Nephron (organoid): ENCODE results near the gene MC5R.

Source experiments
- H3K27ac Mint-ChIP-seq, 3 experiments: 2 replicates each; pipeline ENCODE4 v1.8.0; 2020; ENCODE audit warnings: mixed read lengths in 3 of 3, mild to moderate bottlenecking in 2 of 3, moderate library complexity in 1 of 3
- H3K27me3 Mint-ChIP-seq: 2 replicates; pipeline ENCODE4 v1.8.0; 2021; ENCODE audit warnings: low read depth, mild to moderate bottlenecking, moderate library complexity, mixed read lengths
- H3K36me3 Mint-ChIP-seq: 2 replicates; pipeline ENCODE4 v1.8.0; 2020; ENCODE audit warnings: low read depth, mixed read lengths
- H3K4me1 Mint-ChIP-seq: 2 replicates; pipeline ENCODE4 v1.8.0; 2020; ENCODE audit warnings: mixed read lengths
- H3K4me3 Mint-ChIP-seq, 3 experiments: 2 replicates each; pipeline ENCODE4 v1.8.0; 2020; ENCODE audit warnings: mild to moderate bottlenecking in 3 of 3, mixed read lengths in 3 of 3, moderate library complexity in 2 of 3
- H3K9me3 Mint-ChIP-seq: 2 replicates; pipeline ENCODE4 v1.8.0; 2020; ENCODE audit warnings: mixed read lengths
- CTCF ChIP-seq, 3 experiments: fragments of 200-600 bp; sonication (generic); IDR thresholded peaks; one replicate each; pipeline ENCODE4 v1.5.0; 2021; ENCODE audit warnings: antibody characterized with exemption in 3 of 3; ENCODE audit not compliant: unreplicated experiment in 3 of 3

Gene MC5R

GRCh38 chr18:13809043-13809430, 14.9 kb upstream of the MC5R start:
- H3K27ac Mint-ChIP-seq, result no peak overlapping the region
- H3K9me3 Mint-ChIP-seq, result no peaks in the 10 kb centered on the region

GRCh38 chr18:13809531-13810255, 14.3 kb upstream of the MC5R start:
- Mint-ChIP-seq H3K27ac (peak overlapping the region in 1 of 3 experiments; percentile 65), H3K36me3 (no peaks in the 10 kb centered on the region), H3K9me3 (no peaks in the 10 kb centered on the region), H3K27me3 (peaks cover 29% of the 10 kb centered on the region), H3K4me1 (no peaks in the 10 kb centered on the region), H3K4me3 (no peak overlapping the region)
- TF ChIP-seq CTCF (IDR thresholded peaks at IDR 0.05; ENCODE audit: unreplicated experiment in 3 of 3), result no peak

More at GRCh38 chr18:13809043-13809430, 14.9 kb upstream of the MC5R start:
- Mint-ChIP-seq H3K27me3 (peaks cover 29% of the 10 kb centered on the region), H3K36me3 (no peaks in the 10 kb centered on the region), H3K4me1 (no peaks in the 10 kb centered on the region), H3K4me3 (no peak overlapping the region)
- TF ChIP-seq CTCF (IDR thresholded peaks at IDR 0.05; ENCODE audit: unreplicated experiment in 3 of 3), result no peak

GRCh38 chr18:13810950-13811485, 12.9 kb upstream of the MC5R start:
- no peak overlapping the region for H3K27ac Mint-ChIP-seq
- peaks cover 23% of the 10 kb centered on the region for H3K27me3 Mint-ChIP-seq
- no peaks in the 10 kb centered on the region for H3K9me3 Mint-ChIP-seq
- TF ChIP-seq CTCF (IDR thresholded peaks at IDR 0.05; ENCODE audit: unreplicated experiment in 3 of 3), result no peak
- H3K36me3 Mint-ChIP-seq, result no peaks in the 10 kb centered on the region
- H3K4me1 Mint-ChIP-seq, result no peaks in the 10 kb centered on the region
- H3K4me3 Mint-ChIP-seq, result no peak overlapping the region

- no peak for TF ChIP-seq CTCF (IDR thresholded peaks at IDR 0.05; ENCODE audit: unreplicated experiment in 3 of 3)
- Mint-ChIP-seq H3K4me1 (no peaks in the 10 kb centered on the region), H3K27me3 (peaks cover 19% of the 10 kb centered on the region), H3K36me3 (no peaks in the 10 kb centered on the region), H3K4me3 (no peak overlapping the region), H3K27ac (no peak overlapping the region), H3K9me3 (no peaks in the 10 kb centered on the region)
Measured at GRCh38 chr18:13811993-13812392, 12.0 kb upstream of the MC5R start.

- Mint-ChIP-seq H3K4me1 (no peaks in the 10 kb centered on the region), H3K27ac (no peak overlapping the region), H3K9me3 (no peaks in the 10 kb centered on the region), H3K36me3 (no peaks in the 10 kb centered on the region), H3K27me3 (peaks cover 19% of the 10 kb centered on the region), H3K4me3 (no peak overlapping the region)
- TF ChIP-seq CTCF (IDR thresholded peaks at IDR 0.05; ENCODE audit: unreplicated experiment in 3 of 3), result peak; percentile 85 to 87 (median 85)
Measured at GRCh38 chr18:13813271-13813849, 10.6 kb upstream of the MC5R start.
